Endothelial cell of umbilical vein (primary cell): Measurements from ENCODE around the gene EML2. TPM values are rescaled to one million over a fixed set of nuclear protein-coding genes. Genes with fewer than 3 reads are reported as not detected.

Source experiments
- BruUV-seq: library from RNA; stranded (reverse); fragments of 400-500 nt; replicated peaks from 2 replicates; lab custom pipeline; 2021; lab: Mats Ljungman, UMichigan
- CTCF ChIA-PET: fragments of 300-600, 350-600 bp; sonication (Branson Sonifier 250); formaldehyde crosslinking; loops from one replicate; lab custom pipeline; 2021; ENCODE audit warnings: antibody characterized with exemption, inconsistent platforms; lab: Charles Lee
- POLR2A ChIA-PET: fragments of 300-600, 350-600 bp; sonication (Branson Sonifier 250); formaldehyde crosslinking; loops from one replicate; lab custom pipeline; 2021; ENCODE audit warnings: antibody characterized with exemption, inconsistent platforms; lab: Charles Lee
- DNase-seq: peaks from one replicate; pipeline ENCODE4 v3.0.0-alpha.2; 2011; ENCODE audit warnings: low read depth, low spot score
- FAIRE-seq: peaks from 2 replicates; lab custom pipeline; 2011; peaks lifted over from hg19 to GRCh38; lab: Jason Lieb, UNC
- H2AFZ ChIP-seq: 2 replicates; pipeline ENCODE4 v1.6.0; 2012; ENCODE audit warnings: low read depth, low read length, control low read depth, inconsistent platforms
- H3K27ac ChIP-seq: 2 replicates; pipeline ENCODE4 v1.5.1; 2011; ENCODE audit warnings: low read depth, mild to moderate bottlenecking, control low read depth, low read length, moderate library complexity; ENCODE audit not compliant: insufficient read depth
- H3K27me3 ChIP-seq, 2 experiments: 2 replicates each; pipeline versions ENCODE4 v1.6.0 to v1.6.1; 2011; ENCODE audit warnings: low read length in 2 of 2, mixed read lengths in 1 of 2; ENCODE audit not compliant: control insufficient read depth in 2 of 2, insufficient read depth in 2 of 2
- H3K36me3 ChIP-seq, 2 experiments: 2 replicates in 1 of 2; 3 replicates in 1 of 2; pipeline ENCODE4 v1.5.1; 2011; ENCODE audit warnings: low read length in 2 of 2, mild to moderate bottlenecking in 1 of 2, moderate library complexity in 1 of 2; ENCODE audit not compliant: control insufficient read depth in 2 of 2, insufficient read depth in 2 of 2; ENCODE audit errors: extremely low read depth in 1 of 2
- H3K4me1 ChIP-seq: 3 replicates; pipeline ENCODE4 v1.5.1; 2011; ENCODE audit warnings: mild to moderate bottlenecking, low read length; ENCODE audit not compliant: control insufficient read depth, insufficient read depth; ENCODE audit errors: extremely low read depth
- H3K4me2 ChIP-seq: 2 replicates; pipeline ENCODE4 v1.6.1; 2011; ENCODE audit warnings: low read length, control low read depth, mixed read lengths; ENCODE audit not compliant: insufficient read depth
- H3K4me3 ChIP-seq, 3 experiments: fragments of 200-600 bp in 1 of 3; sonication (generic), shearing (Covaris generic) in 1 of 3; replicated peaks in 1 of 3; 2 replicates each; pipeline ENCODE4 v1.5.1; 2011 to 2016; ENCODE audit warnings: control low read depth in 3 of 3, low read length in 3 of 3, mild to moderate bottlenecking in 2 of 3, inconsistent platforms in 1 of 3, low read depth in 1 of 3, moderate library complexity in 1 of 3; ENCODE audit not compliant: insufficient read depth in 1 of 3
- H3K79me2 ChIP-seq: 2 replicates; pipeline ENCODE4 v1.6.0; 2012; ENCODE audit warnings: low read length, inconsistent platforms; ENCODE audit not compliant: control insufficient read depth, insufficient read depth
- H3K9ac ChIP-seq: replicated peaks from 2 replicates; pipeline ENCODE3; 2011; ENCODE audit warnings: low read length, control low read depth; ENCODE audit not compliant: insufficient read depth; ENCODE audit errors: extremely low read depth
- H3K9me1 ChIP-seq: replicated peaks from 3 replicates; pipeline ENCODE4 v1.6.0; 2011; ENCODE audit warnings: mild to moderate bottlenecking, low read length; ENCODE audit not compliant: control insufficient read depth, insufficient read depth; ENCODE audit errors: extremely low read depth
- H3K9me3 ChIP-seq: replicated peaks from 2 replicates; pipeline ENCODE4 v1.5.1; 2012; ENCODE audit warnings: low read length, inconsistent platforms; ENCODE audit not compliant: control insufficient read depth, insufficient read depth
- H4K20me1 ChIP-seq: replicated peaks from 2 replicates; pipeline ENCODE3; 2011; ENCODE audit warnings: mild to moderate bottlenecking, low read length; ENCODE audit not compliant: control insufficient read depth, insufficient read depth; ENCODE audit errors: extremely low read depth
- EZH2 ChIP-seq: IDR thresholded peaks from 2 replicates; pipeline ENCODE4 v1.6.1; 2012; ENCODE audit warnings: borderline replicate concordance, low read depth, mild to moderate bottlenecking, moderate library complexity, low read length, inconsistent platforms; ENCODE audit not compliant: severe bottlenecking
- FOS ChIP-seq: IDR thresholded peaks from 2 replicates; pipeline ENCODE4 v1.6.1; 2011; ENCODE audit warnings: mild to moderate bottlenecking, low read length, moderate library complexity, borderline replicate concordance; ENCODE audit not compliant: insufficient read depth
- GATA2 ChIP-seq: IDR thresholded peaks from 2 replicates; pipeline ENCODE4 v1.7.0; 2011; ENCODE audit warnings: low read depth, mild to moderate bottlenecking, moderate library complexity, mixed read lengths, low read length; ENCODE audit not compliant: insufficient read length, insufficient read depth
- JUN ChIP-seq: IDR thresholded peaks from 2 replicates; pipeline ENCODE4 v1.6.1; 2011; ENCODE audit warnings: borderline replicate concordance, low read depth; ENCODE audit not compliant: insufficient read length, insufficient read depth
- MYC ChIP-seq: IDR thresholded peaks from one replicate; pipeline ENCODE4 v1.6.1; 2011; ENCODE audit warnings: mild to moderate bottlenecking, low read depth, low read length
- POLR2A ChIP-seq: IDR thresholded peaks from 2 replicates; pipeline ENCODE4 v1.6.1; 2012; ENCODE audit warnings: low read depth, mild to moderate bottlenecking, control low read depth, low read length
- POLR2AphosphoS5 ChIP-seq: IDR thresholded peaks from 2 replicates; pipeline ENCODE4 v1.6.1; 2012; ENCODE audit warnings: low read depth, mild to moderate bottlenecking, control low read depth, low read length, moderate library complexity; ENCODE audit not compliant: insufficient read depth
- dilution Hi-C: fragments of 300-500 bp; cut with MboI; formaldehyde crosslinking; loops from one replicate; pipeline ENCODE4 v1.15.0; 2019; ENCODE audit warnings: low sequenced_read_pairs; ENCODE audit not compliant: extremely low pct_ligation_motif_present
- intact Hi-C: fragments of 100-400 bp; cut with micrococcal nuclease; formaldehyde crosslinking; loops from one replicate; pipeline ENCODE4 v1.10.0; 2022
- polyA plus RNA-seq, 4 experiments: library from polyadenylated mRNA; depleted of rRNA in 3 of 4; stranded (reverse) in 3 of 4; unstranded in 1 of 4; fragments of >200 nt; gene quantifications; 2 replicates each; pipeline versions ENCODE4 v1.2.1 to v1.2.3, GENCODE V29; 2011 to 2012; ENCODE audit warnings: missing spikeins in 1 of 4
- total RNA-seq: library from RNA; stranded (reverse); gene quantifications from 2 replicates; pipeline ENCODE4 v1.2.3, GENCODE V29; 2021
- TF ChIP-seq, protein P1 (sequence below), 2 donors: IDR thresholded peaks; 1 replicate in 1 of 2; 2 replicates in 1 of 2; pipeline ENCODE4 v1.5.1; 2011; ENCODE audit warnings: low read length in 2 of 2, mild to moderate bottlenecking in 2 of 2, moderate library complexity in 2 of 2, control low read depth in 1 of 2, inconsistent platforms in 1 of 2, low read depth in 1 of 2; ENCODE audit not compliant: insufficient read depth in 1 of 2; ENCODE audit errors: extremely low read depth in 1 of 2
- TF ChIP-seq, protein P2 (sequence below): IDR thresholded peaks from 2 replicates; pipeline ENCODE4 v1.6.1; 2011; ENCODE audit not compliant: insufficient read depth, insufficient read length

The EML2 gene
- total and polyA plus RNA-seq, 2 donors (not counting 3 experiments of a cell fraction or from before 2014, with no cell fraction given) = 23.3 to 28.9 TPM

DNA sequence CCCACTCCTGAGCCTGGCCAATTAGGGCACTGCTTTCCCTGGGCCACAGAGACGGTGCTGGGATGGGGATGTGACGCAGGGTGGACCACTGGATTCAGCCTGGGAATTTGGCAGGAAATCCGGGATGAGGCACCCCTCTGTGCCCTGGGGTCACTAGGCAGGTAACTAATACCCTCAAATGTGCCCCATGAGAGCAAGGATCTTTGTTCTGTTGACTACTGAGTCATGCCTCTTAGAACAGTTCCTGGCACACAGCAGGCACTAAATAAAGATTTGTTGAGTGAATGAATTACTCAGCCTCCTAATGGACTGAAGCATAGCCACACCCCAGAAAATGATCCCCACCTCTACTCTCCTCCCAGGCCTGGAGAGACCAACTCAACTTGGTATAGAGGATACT is 70.5 kb downstream of the EML2 start:
- BruUV-seq = no TSS peak
- peak; percentile 79 for FAIRE-seq
- Histone ChIP-seq H3K4me2 (no peak overlapping the region), H3K79me2 (peaks cover 2% of the 10 kb centered on the region), H3K9me1 (no peaks in the 10 kb centered on the region), H3K4me3 (no peak overlapping the region), H3K9me3 (no peaks in the 10 kb centered on the region), H3K4me1 (peaks cover 10% of the 10 kb centered on the region), H3K27ac (peak overlapping the region; percentile 6), H3K36me3 (no peaks in the 10 kb centered on the region), H3K9ac (no peak overlapping the region), H4K20me1 (no peaks in the 10 kb centered on the region), H2AFZ (no peak overlapping the region), H3K27me3 (no peaks in the 10 kb centered on the region)
- dilution Hi-C loops (no loop called here), intact Hi-C loops (loop anchor here (1.0 kb wide), 1 partner anchor 74 kb away; no protein-coding TSS in a partner anchor)
- ChIA-PET CTCF (interaction anchor here (1.9 kb wide), 2 partner anchors 10 to 73 kb away, joined by 7 to 12 read pairs; no protein-coding TSS in a partner anchor), POLR2A (no interaction called here)
- peak; percentile 25 for DNase-seq
- no peak for TF ChIP-seq POLR2A
- peak; percentile 24 for TF ChIP-seq FOS

DNA sequence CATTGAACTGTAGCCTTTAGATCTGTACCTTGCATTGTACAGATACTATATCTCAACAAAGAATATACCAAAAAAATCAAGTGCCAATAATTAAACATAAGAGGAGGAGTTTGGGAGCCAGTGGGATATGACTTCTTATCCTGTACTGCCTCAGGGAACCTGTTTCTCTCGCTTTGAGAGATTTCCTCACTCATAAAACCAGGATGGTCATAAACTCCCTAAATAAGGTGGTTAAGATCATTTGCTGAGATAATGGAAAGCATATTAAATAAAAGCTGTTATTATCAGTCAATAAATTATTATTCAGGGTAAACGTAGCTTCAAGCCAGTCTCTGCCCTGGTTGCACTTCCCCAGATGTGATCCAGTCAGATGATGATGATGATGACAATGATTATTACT is 71.6 kb downstream of the EML2 start:
- dilution Hi-C loops = no loop called here
- ChIA-PET CTCF (interaction anchor here (1.6 to 1.9 kb wide), 3 partner anchors 9 to 75 kb away, joined by 4 to 12 read pairs (median 7); no protein-coding TSS in a partner anchor), POLR2A (no interaction called here)

More for the DNA sequence above, 71.6 kb downstream of the EML2 start:
- TF ChIP-seq, protein P1, sequence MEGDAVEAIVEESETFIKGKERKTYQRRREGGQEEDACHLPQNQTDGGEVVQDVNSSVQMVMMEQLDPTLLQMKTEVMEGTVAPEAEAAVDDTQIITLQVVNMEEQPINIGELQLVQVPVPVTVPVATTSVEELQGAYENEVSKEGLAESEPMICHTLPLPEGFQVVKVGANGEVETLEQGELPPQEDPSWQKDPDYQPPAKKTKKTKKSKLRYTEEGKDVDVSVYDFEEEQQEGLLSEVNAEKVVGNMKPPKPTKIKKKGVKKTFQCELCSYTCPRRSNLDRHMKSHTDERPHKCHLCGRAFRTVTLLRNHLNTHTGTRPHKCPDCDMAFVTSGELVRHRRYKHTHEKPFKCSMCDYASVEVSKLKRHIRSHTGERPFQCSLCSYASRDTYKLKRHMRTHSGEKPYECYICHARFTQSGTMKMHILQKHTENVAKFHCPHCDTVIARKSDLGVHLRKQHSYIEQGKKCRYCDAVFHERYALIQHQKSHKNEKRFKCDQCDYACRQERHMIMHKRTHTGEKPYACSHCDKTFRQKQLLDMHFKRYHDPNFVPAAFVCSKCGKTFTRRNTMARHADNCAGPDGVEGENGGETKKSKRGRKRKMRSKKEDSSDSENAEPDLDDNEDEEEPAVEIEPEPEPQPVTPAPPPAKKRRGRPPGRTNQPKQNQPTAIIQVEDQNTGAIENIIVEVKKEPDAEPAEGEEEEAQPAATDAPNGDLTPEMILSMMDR (IDR thresholded peaks at IDR 0.05; ENCODE audit: extremely low read depth in 1 of 2, insufficient read depth in 1 of 2, low read depth in 1 of 2, low read length in 2 of 2) = no peak
- TF ChIP-seq MYC (no peak), EZH2 (no peak), FOS (no peak), GATA2 (no peak), POLR2AphosphoS5 (no peak), JUN (no peak), POLR2A (no peak)
- TF ChIP-seq, protein P2, sequence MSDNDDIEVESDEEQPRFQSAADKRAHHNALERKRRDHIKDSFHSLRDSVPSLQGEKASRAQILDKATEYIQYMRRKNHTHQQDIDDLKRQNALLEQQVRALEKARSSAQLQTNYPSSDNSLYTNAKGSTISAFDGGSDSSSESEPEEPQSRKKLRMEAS = no peak
- H3K27ac ChIP-seq = no peak overlapping the region
- H3K4me3 ChIP-seq = no peak overlapping the region
- no TSS peak for BruUV-seq
- H3K36me3 ChIP-seq = no peaks in the 10 kb centered on the region
- H3K9me3 ChIP-seq = no peaks in the 10 kb centered on the region
- DNase-seq = no peak
- H3K4me2 ChIP-seq = no peak overlapping the region
- H3K9me1 ChIP-seq = no peaks in the 10 kb centered on the region
- H3K4me1 ChIP-seq = peaks cover 10% of the 10 kb centered on the region
- intact Hi-C loops = no loop called here
- H4K20me1 ChIP-seq = no peaks in the 10 kb centered on the region
- no peak overlapping the region for H3K9ac ChIP-seq
- H2AFZ ChIP-seq = no peak overlapping the region
- no peaks in the 10 kb centered on the region for H3K27me3 ChIP-seq
- H3K79me2 ChIP-seq = no peaks in the 10 kb centered on the region
- peak; percentile 21 for FAIRE-seq
